Mucosa of descending colon (tissue), 3 donors: ENCODE results near the gene SPSB1. TPM values are rescaled to one million over a fixed set of nuclear protein-coding genes. Genes with fewer than 3 reads are reported as not detected.

Experiments
- ATAC-seq: fragments of 200-7000 bp; cut with Tn5 transposase; one replicate; pipeline ENCODE4 v1.9.1; 2020; ENCODE audit warnings: mild to moderate bottlenecking, moderate library complexity
- DNase-seq, 3 donors: peaks; one replicate each; pipeline ENCODE4 v3.0.0-alpha.2; 2020
- H3K36me3 ChIP-seq: fragments of 200-600 bp; one replicate; pipeline ENCODE4 v1.8.0; 2021; ENCODE audit warnings: low read depth, mild to moderate bottlenecking
- H3K4me1 ChIP-seq: fragments of 200-600 bp; one replicate; pipeline ENCODE4 v1.8.0; 2021; ENCODE audit warnings: low read depth, mild to moderate bottlenecking
- H3K4me3 ChIP-seq: fragments of 200-600 bp; one replicate; pipeline ENCODE4 v1.8.0; 2021; ENCODE audit warnings: mild to moderate bottlenecking
- H3K9me3 ChIP-seq: fragments of 200-600 bp; one replicate; pipeline ENCODE4 v1.8.0; 2021; ENCODE audit warnings: mild to moderate bottlenecking
- CTCF ChIP-seq: fragments of 200-600 bp; IDR thresholded peaks from one replicate; pipeline ENCODE4 v1.8.0; 2022; ENCODE audit warnings: antibody characterized with exemption, mild to moderate bottlenecking
- intact Hi-C, 2 donors: fragments of 100-400 bp; cut with DNase I in 1 of 2; cut with micrococcal nuclease in 1 of 2; formaldehyde crosslinking; loops; one replicate each; pipeline versions ENCODE4 v1.11.0 to v1.11.1; 2022; cut with DNase I, micrococcal nuclease
- total RNA-seq, 3 donors: library from RNA; stranded (reverse); fragmentation: NEBNext Ultra II Directional in 2 of 3; extraction: Animal tissue kit (Norgen Biotek cat#: 25700) in 2 of 3; gene quantifications; one replicate each; pipeline versions ENCODE4 v1.2.1 to v1.2.4, GENCODE V29; 2021 to 2023
- donor health status: DM: no; HTN: no; CAD: no; lungs with moderate emphysema.
- donor health status: DM: no; HTN: no; CAD: no.
- donor health status: DM: no; HTN: yes; CAD: no.

The SPSB1 gene
- total RNA-seq, 3 donors from 2014 or later = 22.1 to 35.5 (median 26.1) TPM

- Histone ChIP-seq H3K9me3 (no peaks in the 10 kb centered on the region), H3K4me1 (peaks cover 3% of the 10 kb centered on the region), H3K36me3 (no peaks in the 10 kb centered on the region), H3K4me3 (no peak overlapping the region)
- intact Hi-C loops = no loop called here
- no peak for TF ChIP-seq CTCF
- ATAC-seq = no peak
- DNase-seq = no peak
Measured at GRCh38 chr1:9267352-9267686, 25.4 kb upstream of the SPSB1 start.

DNA sequence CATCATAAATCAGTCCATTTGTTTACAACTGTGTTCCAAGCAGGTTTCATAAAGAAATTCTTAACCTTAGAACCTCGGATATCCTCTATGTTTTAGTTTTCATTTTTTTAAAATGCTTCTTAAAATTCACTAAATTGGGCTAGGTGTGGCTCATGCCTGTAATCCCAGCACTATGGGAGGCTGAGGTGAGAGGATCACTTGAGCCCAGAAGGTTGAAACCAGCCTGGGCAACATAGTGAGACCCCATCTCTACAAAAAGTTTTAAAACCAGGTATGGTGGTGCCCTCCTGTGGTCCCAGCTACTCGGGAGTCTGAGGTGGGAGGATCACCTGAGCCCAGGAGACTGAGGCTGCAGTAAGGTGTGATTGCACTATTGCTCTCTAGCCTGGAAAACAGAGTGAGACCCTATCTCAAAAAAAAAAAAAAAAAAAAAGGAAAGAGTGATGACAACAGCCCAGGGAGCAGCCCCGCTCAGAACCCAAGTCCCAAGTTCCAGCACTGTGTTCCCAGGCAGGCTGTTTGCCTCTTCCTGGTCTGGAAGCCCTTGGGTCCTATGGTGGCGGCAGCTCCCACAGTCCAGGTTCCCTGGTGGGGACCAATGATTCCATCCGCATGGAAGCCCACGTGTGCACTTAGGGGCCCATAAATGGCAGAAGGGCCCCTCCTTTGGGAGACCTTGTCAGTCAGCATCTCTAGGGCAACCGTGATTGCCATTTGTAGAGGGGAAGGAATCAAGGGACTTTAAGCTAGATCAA is 24.7 kb upstream of the SPSB1 start:
- H3K4me3 ChIP-seq = no peak overlapping the region
- peaks cover 3% of the 10 kb centered on the region for H3K4me1 ChIP-seq
- TF ChIP-seq CTCF = no peak
- intact Hi-C loops = no loop called here
- ATAC-seq (no peak), DNase-seq (no peak)
- H3K36me3 ChIP-seq = no peaks in the 10 kb centered on the region
- H3K9me3 ChIP-seq = no peaks in the 10 kb centered on the region

DNA sequence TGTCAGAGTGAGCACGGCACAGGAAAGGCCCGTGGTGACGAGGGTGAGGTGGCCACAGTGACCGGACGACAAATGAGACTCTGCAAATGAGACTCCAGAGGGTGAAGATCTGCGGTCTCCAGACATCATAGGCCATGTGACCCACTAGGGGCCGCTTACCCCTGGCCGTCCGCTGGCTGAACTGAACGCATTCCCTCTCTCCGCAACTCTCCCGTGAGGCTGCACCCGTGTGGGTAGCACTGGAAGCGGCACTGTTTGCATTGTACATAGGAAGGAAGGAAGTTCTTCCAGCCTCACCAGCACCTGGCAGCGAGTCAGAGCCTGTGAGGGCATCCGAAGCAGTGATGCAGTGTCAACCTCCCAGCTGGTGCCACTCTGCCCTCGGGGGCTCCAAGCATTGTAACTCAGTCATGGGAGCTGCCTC is 23.6 kb upstream of the SPSB1 start:
- no peaks in the 10 kb centered on the region for H3K36me3 ChIP-seq
- no peak for ATAC-seq
- H3K4me1 ChIP-seq = peaks cover 3% of the 10 kb centered on the region
- DNase-seq = no peak
- no peak overlapping the region for H3K4me3 ChIP-seq
- no peak for TF ChIP-seq CTCF
- no peaks in the 10 kb centered on the region for H3K9me3 ChIP-seq
- intact Hi-C loops = no loop called here

- Histone ChIP-seq H3K36me3 (no peaks in the 10 kb centered on the region), H3K4me3 (no peak overlapping the region), H3K4me1 (peaks cover 3% of the 10 kb centered on the region), H3K9me3 (no peaks in the 10 kb centered on the region)
- ATAC-seq (no peak), DNase-seq (no peak)
- no peak for TF ChIP-seq CTCF
- intact Hi-C loops = no loop called here
Measured at GRCh38 chr1:9269721-9270120, 23.0 kb upstream of the SPSB1 start.

DNA sequence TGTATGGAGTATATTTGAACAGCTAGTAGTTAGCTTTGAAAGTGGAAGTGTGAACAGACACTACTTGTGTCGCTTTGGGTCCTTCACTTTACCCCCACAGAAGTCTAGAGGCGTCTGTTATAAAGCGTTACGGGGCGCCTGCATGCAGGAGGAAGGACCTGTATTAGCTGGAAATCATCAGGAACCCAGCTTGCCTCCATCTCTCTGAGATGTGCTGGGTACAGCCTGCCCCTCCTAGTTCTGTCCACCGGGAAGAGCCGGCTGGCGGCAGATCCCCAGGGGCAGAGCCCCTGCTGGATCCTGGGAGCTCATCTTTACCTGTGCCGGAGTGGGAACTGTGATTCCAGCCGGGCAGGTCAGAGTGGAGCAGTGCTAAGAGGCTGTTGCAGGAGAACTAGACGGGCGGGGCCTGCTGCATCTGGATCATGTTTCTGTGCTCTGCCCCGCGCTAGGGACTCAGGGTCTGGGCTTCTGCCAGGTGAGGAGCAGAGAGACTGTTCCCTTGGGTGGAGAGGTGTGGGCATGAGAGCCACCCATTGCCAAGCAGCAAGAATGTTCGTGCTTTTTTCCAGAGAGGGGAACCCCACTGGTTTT is 22.3 kb upstream of the SPSB1 start:
- ATAC-seq = peak; percentile 24
- Histone ChIP-seq H3K36me3 (no peaks in the 10 kb centered on the region), H3K9me3 (no peaks in the 10 kb centered on the region), H3K4me1 (peaks cover 3% of the 10 kb centered on the region), H3K4me3 (no peak overlapping the region)
- DNase-seq = peak in 1 of 3 donors; percentile 52
- intact Hi-C loops = no loop called here
- TF ChIP-seq CTCF = no peak
